GM15510 (cell line): ENCODE data around the gene KRT84.

Experiments
- POLR2A ChIP-seq: IDR thresholded peaks from 3 replicates; pipeline ENCODE4 v1.6.1; 2011; ENCODE audit warnings: borderline replicate concordance; ENCODE audit not compliant: insufficient read length; ENCODE audit errors: extremely low read depth

KRT84 gene

DNA sequence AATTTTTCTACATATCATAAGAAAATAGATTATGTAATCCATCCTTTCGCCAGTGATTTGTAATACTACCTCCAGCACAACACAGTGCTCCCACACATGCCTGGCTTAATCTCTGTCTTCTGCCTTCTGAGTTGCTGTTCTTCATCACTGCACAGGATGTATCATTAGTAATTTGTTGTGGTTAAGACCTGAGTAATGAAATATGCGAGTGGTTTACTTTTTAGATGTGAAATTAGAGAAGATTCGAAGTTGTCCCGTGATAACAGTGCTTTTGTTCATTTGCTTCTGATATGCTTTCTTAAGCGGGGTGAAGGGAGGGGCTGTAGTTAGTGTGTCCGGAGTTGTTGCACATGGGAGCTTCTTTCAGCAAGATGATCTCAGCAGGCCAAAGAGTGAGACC, 36.3 kb downstream of the KRT84 start:
- no peak for TF ChIP-seq POLR2A

DNA sequence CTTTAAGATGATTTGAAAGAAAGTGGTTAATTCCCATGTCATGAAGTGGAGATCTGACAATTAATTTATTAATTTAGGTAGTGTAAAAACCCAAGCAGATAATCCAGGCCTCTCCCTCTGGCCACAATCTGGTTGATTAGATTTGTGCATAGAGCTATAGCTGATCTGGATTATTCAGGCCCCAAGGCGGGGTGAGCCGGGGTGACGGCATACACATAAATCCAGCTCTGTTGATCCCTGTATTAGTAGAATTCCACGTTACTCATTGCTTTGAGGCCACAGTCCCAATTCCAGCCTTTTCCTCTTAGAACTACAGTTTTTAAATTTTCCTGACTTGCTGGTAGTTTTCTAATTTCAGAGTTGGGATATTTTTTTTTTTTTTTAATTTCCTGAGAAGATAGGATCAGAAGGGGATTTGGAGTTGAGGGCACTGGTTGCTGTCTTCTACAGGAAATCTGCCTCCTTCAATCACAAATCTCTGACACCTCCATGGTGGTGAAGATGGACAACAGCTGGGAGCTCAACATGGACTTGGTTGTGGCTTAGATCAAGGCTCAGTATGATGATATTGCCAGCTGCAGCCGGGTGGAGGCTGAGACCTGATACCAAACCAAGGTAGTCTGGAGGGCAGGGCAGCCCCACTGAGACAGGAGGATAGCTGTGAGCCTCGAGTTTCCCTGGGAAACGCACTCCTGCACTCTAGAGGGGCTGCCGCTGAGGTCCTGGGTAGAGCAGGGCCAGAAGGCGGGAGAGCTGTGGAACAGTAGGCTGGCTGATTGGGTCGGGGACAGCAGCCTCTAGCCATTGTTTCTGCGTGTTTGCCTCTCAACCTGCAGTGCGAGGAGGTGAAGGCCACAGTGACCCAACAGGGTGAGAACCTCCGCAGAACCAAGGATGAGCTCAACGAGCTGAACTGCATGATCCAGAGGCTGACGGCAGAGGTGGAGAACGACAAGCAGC, 37.6 kb downstream of the KRT84 start:
- no peak for TF ChIP-seq POLR2A

DNA sequence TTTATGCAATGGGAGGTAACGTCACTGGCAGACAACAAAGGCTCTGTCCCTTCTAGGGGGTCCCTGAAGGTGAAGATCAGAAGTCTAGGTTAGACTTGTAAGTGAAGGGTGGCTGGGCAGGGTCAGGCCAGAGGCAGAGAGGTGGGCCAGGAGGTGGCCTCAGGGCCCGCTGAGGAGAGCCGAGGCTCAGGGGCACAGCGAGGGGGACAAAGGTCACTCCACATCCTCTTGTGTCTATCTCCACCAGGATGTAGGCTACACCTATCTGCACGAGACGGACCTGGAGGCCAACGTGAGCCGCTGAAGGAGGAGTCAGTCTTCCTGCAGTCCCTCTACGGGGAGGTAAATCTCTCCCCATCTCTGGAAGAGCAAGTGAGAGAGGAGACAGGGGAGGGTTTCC, 38.4 kb downstream of the KRT84 start:
- no peak for TF ChIP-seq POLR2A

DNA sequence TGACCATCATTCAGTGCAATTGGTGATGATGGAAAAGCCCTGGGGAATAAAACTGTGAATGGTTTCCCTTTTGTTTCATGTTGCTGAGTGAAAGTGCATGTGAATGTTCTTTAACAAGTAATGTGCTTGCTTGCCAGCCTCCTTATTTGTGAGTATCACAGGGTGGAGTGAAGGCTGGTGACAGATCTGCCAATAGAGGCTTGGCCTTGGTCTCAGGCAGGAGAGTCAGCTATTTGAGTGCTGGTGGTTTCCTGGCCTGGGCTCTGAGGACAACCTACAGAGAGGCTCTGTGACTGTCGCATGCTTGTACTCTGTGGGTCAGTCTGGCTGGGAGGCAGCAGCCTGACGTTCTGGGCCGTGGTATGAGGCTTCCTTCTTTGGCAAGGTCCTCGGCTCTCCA, 38.9 kb downstream of the KRT84 start:
- TF ChIP-seq POLR2A = no peak

DNA sequence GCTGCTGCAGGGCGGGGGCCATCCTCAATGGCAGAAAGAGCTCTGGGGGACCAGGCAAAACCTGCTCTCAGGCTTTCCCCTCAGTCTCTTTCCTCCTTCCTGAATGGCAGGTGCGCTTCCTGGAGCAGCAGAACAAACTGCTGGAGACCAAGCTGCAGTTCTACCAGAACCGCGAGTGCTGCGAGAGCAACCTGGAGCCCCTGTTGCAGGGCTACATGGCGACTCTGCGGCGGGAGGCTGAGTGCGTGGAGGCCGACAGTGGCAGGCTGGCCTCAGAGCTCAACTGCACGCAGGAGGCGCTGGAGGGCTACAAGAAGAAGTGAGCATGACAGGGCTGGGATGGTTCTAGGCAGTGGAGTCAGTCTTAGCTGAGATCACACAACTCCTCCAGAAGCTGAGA, 41.3 kb downstream of the KRT84 start:
- no peak for TF ChIP-seq POLR2A

DNA sequence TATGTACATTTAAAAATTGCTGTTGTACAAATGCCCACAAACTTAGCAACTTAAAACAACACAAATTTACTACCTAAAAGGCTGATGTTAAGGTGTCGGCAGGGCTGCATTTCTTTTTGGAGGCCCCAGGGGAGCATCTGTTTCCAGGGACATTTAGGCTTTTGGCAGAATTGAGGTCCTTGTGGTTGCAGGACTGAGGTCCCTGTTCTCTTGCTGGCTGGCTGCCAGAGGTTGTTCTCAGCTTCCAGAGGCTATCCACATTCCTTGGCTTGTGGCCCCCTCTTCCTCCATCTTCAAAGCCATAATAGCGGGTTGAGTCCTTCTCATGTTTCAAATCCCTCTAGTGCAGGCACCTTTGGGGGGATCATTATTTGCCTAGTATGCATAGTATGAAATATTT, 41.9 kb downstream of the KRT84 start:
- TF ChIP-seq POLR2A = no peak

DNA sequence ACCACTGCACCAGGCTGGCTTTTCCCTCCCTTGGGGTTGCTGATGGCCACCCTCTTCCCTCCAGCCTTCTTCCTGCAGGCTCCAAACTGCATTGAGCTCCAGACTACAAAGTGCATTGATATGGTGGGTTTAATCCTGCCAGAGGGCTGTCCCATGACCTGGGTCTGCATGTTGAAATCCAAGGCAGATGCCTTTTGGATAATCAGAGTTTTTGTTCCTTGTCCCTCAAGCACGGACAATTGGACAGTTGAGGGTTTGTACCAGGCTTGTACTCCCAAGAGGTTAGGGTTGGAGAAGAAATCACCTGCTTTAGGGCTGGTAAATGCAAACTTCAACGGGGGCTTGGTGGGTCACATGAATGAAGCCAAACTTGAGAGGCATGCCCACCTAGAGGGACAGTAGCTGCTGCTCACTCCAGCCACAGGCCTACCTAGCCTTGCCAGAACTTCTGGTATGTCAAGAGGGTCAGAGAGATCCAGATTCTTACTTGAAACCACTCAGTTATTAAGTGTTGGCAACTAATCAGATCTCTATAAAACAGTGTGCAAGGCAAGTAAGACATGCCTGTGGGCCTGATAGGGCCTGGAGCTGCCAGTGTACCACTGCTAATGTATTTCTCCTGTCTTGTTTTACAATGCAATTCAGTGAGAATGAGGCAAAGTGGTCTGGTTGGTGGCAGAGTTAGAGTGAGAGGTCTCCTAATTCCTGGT, 42.5 kb downstream of the KRT84 start:
- no peak for TF ChIP-seq POLR2A

DNA sequence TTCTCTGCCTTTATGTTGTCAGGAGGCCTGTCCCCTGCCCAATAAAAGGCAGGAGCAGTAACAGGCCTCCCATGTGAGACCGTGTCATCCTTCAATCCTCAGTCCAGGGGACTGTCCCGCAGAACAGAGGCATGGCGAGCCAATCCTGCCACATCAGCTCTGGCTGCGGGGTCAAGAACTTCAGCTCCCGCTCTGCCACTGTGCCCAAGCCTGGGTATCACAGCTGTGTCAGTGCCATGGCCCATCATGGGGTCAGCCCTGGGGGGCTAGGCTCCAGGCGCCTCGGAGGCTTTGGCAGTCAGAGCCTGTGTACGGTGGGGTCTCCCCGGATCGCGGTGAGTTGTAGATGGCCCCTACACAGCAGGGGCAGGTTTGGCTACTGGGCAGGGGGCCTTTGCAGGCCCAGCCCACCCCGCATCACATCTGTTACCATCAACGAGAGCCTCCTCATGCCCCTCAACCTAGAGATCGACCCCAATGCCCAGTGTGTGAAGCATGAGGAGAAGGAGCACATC, 44.3 kb downstream of the KRT84 start:
- no peak for TF ChIP-seq POLR2A

DNA sequence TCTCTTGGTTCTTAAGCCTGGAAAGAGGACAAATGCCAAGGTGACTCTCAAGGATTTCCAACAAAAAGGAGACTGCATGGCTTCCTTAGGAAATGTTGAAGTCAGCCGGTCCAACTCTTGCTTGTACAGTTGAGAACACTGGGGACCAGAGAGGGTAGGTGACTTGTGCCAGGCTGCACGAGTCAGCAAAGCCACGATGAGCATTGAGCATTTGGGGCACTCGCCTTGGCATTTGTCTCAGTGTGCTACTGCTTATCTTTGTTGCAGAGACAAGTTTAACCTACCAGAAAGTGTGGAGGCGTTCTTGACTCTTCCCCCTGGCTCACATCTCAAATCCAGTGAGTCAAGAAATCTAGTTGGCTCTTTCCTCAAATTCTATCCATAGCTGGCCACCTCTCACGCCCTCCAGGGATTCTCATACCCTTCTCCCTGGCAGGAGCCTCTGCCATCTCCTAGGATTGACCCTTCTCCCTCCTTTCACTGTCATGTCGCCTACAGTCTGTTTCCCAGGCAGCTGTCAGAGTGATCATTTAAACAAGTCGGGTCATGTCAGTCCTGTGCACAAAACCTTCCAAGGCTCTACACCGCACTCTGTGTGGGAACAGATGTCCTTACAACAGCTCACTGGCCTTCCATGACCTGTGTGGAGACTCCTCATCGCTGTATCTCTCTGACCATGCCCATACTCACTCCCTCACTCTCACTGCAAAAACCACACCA, 47.1 kb downstream of the KRT84 start:
- no peak for TF ChIP-seq POLR2A

DNA sequence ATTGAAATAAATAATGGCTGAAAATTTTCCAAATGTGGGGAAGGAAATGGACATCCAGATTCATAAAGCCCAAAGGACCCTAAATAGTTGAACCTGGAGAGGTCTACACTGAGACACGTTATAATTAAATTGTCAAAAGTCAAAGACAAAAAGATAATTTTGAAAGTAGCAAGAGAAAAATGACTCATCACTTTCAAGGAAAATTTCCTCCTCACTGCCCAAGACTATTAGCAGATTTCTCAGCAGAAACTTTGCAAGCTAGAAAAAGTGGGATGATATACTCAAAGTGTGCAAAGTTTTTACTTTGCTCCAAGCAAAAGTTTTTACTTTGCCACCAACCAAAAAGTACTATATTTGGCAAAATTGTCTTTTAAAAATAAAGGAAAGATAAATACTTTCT, 48.4 kb downstream of the KRT84 start:
- no peak for TF ChIP-seq POLR2A

DNA sequence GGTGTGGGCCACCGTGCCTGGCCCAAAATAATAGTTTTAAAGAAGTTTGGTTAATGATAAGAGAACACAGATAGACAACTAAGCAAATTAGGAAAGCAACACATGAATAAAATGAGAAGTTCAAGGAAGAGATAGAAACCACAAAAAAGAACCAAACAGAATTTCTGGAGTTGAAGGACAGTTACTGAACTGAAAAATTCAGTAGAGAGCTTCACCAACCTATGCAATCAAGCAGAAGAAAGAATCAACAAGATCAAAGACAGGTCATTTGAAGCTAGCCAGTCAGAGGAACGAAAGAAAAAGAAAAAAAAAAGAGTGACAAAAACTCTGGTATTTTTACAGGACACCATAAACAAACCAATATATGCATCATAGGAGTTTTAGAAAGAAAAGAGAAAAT, 48.8 kb downstream of the KRT84 start:
- TF ChIP-seq POLR2A = no peak

DNA sequence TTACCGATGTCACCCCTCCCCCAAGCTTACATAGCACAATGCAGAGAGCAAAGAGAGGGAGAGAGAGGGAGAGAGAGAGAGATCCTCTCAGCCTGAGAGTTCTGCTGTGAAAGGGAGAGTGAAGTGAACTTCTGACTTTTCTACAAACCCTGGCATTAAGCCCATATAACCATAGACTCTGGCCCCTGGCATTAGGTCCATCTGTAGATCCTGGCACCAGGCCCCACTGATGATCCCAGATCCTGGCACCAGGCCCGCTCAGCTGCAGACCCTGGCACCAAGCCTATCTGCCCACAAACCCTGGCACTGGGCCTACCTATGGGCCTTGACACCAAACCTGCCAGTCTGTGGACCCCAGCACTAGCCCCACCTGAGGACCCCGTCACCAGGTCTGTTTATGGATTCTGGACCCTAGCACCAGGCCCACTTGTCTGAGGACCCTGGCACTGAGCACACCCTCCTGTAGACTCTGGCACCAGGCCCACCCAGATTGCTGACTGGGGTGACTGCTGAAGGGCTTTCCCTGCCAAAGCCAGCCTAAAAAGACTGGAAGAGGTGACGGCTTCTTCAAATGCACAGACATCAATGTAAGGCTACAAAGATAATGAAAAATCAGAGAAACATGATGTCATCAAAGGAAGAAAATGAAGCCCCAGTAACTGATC, 49.7 kb downstream of the KRT84 start:
- TF ChIP-seq POLR2A = no peak

DNA sequence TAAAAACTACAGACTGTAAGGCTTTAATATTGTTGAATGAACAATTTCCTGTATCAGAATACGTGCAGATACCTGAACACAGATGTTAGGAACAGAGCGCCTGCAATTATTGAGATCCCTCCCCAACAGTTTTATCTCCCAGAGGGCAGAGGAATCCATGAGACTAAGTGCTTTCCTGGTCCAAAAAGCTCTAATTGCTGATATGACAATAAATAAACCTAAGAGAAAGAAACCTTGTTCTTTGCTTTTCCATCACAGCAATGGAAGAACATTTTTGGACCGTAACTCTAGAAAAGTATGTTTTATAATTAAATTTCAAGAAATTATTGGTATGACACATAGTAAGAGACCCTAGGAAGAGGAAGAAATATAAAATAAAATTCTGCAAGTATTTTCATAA, 51.3 kb downstream of the KRT84 start:
- TF ChIP-seq POLR2A = no peak

DNA sequence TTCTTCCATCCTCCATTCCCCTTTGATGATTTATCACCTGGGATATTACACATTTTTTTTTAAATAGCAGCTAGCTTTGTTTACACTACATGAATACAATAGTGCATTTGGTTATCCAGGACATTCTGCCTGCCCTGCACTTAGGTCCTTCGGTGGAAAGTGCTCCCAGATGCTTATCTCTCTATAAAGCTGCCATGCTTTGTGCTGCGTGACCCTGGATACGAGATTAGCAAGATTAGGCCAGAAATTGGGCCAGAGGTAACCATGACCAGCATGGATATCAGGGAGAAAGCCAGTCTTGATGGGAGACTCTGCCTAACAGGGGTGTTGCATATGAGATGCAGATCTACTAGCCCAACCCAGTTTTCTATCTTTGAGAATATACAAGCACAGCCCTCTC, 52.1 kb downstream of the KRT84 start:
- no peak for TF ChIP-seq POLR2A
